ENCODE results near the gene DHCR7.
"Not testable (repeated sequence)": the region's sequence is repeated elsewhere in the genome, so short reads cannot be mapped to it uniquely, and the experiment has no call there.

DHCR7 gene

GRCh38 chr11:71437399-71437798 is 10.8 kb downstream of the DHCR7 start:
- DNase-seq (ENCODE audit: low spot score) = no peak

- no peak for DNase-seq (ENCODE audit: low spot score)
Measured at GRCh38 chr11:71436861-71437260, 11.3 kb downstream of the DHCR7 start.

GRCh38 chr11:71435278-71435951 is 12.8 kb downstream of the DHCR7 start:
- DNase-seq (ENCODE audit: low spot score) = no peak

GRCh38 chr11:71434576-71435130 is 13.5 kb downstream of the DHCR7 start:
- DNase-seq (ENCODE audit: low spot score) = no peak

GRCh38 chr11:71433648-71434450 is 14.3 kb downstream of the DHCR7 start:
- no peak for DNase-seq (ENCODE audit: low spot score)

- no peak for DNase-seq (ENCODE audit: low spot score)
Measured at GRCh38 chr11:71432761-71433647, 15.2 kb downstream of the DHCR7 start.

- DNase-seq (ENCODE audit: low spot score) = no peak
Measured at GRCh38 chr11:71431271-71431670, 16.9 kb downstream of the DHCR7 start.

- peak; percentile 2 for DNase-seq (ENCODE audit: low spot score)
Measured at GRCh38 chr11:71430166-71430565, 18.0 kb downstream of the DHCR7 start.

- DNase-seq (ENCODE audit: low spot score) = peak; percentile 2
Measured at GRCh38 chr11:71429701-71430100, 18.5 kb downstream of the DHCR7 start.

- DNase-seq (ENCODE audit: low spot score) = peak; percentile 2
Measured at GRCh38 chr11:71428861-71429435, 19.2 kb downstream of the DHCR7 start.

GRCh38 chr11:71426413-71426812 is 21.8 kb downstream of the DHCR7 start:
- DNase-seq (ENCODE audit: low spot score) = peak; percentile 3

GRCh38 chr11:71425860-71426259 is 22.3 kb downstream of the DHCR7 start:
- DNase-seq (ENCODE audit: low spot score) = peak; percentile 11

- peak; percentile 20 for DNase-seq (ENCODE audit: low spot score)
Measured at GRCh38 chr11:71425409-71425808, 22.8 kb downstream of the DHCR7 start.

- DNase-seq (ENCODE audit: low spot score) = no peak
Measured at GRCh38 chr11:71423181-71423790, 24.9 kb downstream of the DHCR7 start.

- not testable (repeated sequence) for DNase-seq (ENCODE audit: low spot score)
Measured at GRCh38 chr11:71422318-71422717, 25.9 kb downstream of the DHCR7 start.

GRCh38 chr11:71421392-71421950 is 26.7 kb downstream of the DHCR7 start:
- peak; percentile 2 for DNase-seq (ENCODE audit: low spot score)

GRCh38 chr11:71420455-71421241 is 27.5 kb downstream of the DHCR7 start:
- DNase-seq (ENCODE audit: low spot score) = peak; percentile 47

GRCh38 chr11:71418643-71419042 is 29.6 kb downstream of the DHCR7 start:
- DNase-seq (ENCODE audit: low spot score) = no peak

GRCh38 chr11:71414645-71415044 is 33.5 kb downstream of the DHCR7 start:
- DNase-seq (ENCODE audit: low spot score) = no peak

- DNase-seq (ENCODE audit: low spot score) = no peak
Measured at GRCh38 chr11:71410363-71410966, 37.7 kb downstream of the DHCR7 start.

Data from D341Med (cell line).